Hypothalamus (tissue), 51 donors: ENCODE measurements around the gene LRRC32.
"Not testable (repeated sequence)": the region's sequence is repeated elsewhere in the genome, so short reads cannot be mapped to it uniquely, and the experiment has no call there.

Experiments used
- DNase-seq, 51 donors: peaks; one replicate each; lab custom pipeline; 2025; lab: John Stamatoyannopoulos, UW

LRRC32 gene

DNA sequence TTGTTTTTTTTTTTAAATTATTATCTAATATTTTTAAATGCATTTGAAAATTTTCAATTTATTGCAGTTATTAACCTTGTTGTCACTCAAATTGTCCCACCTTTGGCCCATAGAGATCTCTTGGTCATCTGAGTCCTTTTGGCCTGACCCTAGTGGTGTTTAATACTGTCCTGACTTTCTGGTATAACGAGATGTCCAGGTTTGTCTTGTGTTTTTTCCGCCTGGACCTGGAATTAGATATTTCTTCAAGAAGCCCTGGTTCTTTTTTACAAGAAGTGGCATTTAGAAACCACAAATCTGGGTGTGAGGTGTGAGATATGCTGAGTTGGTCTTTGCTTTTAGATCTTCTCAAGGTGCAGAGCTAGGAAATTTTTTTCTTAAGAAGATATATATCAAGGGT lies 38.1 kb downstream of the LRRC32 start:
- DNase-seq: no peak

DNA sequence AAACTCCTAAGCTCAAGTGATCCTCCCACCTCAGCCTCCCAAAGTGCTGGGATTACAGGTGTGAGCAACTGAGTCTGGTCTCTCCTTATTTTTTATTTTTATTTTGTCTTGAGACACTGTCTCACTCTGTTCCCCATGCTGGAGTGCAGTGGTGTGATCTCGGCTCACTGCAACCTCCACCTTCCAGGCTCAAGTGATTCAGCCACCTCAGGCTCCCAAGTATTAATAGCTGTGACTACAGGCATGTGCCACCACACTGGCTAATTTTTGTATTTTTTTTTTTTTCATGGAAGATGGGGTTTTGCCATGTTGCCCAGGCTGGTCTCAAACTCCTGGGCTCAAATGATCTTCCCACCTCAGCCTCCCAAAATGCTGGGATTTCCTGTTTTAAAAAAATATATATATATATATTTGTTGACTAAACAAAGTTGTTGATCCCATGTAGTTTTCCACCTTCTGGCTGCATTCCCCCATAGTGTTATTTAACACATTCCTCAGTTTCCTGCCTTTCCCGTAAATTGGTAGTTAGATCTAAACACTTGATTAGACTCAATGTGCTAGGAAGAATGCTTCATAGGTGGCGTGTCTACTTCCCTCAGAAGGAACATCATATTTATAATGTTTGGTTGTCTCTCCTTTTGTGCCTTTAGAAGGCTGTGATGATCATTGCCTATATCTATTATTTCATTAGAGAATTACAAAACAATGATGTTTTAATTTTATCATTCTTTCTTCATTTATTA lies 38.8 kb downstream of the LRRC32 start:
- DNase-seq: no peak

DNA sequence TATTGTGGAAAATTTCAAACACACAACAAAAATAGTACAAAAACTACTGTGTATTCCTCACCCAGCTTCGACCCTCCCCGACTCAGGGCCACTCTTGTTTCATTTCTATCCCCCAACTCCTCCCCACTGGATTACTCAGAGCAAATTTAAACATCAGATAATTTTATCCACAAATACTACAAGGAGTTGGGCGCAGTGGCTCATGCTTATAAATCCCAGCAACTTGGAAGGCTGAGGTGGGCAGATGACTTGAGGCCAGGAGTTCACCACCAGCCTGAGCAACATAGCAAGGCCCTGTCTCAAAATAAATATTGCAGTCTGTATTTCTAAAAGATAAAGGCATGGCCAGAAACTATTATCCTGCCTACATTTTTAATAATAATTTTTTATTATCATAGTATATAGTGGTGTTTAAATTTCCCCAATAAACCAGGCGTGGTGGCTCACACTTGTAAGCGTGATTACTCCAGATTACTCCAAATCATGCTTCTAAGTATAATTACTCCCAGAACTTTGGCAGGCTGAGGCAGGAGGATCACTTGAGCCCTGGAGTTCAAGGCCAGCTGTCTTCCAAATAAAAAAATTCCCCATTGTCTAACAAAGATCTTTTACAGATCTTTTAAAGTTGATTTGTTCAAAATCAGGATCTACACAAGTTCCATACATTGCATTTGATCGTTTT lies 39.8 kb downstream of the LRRC32 start:
- DNase-seq: no peak

DNA sequence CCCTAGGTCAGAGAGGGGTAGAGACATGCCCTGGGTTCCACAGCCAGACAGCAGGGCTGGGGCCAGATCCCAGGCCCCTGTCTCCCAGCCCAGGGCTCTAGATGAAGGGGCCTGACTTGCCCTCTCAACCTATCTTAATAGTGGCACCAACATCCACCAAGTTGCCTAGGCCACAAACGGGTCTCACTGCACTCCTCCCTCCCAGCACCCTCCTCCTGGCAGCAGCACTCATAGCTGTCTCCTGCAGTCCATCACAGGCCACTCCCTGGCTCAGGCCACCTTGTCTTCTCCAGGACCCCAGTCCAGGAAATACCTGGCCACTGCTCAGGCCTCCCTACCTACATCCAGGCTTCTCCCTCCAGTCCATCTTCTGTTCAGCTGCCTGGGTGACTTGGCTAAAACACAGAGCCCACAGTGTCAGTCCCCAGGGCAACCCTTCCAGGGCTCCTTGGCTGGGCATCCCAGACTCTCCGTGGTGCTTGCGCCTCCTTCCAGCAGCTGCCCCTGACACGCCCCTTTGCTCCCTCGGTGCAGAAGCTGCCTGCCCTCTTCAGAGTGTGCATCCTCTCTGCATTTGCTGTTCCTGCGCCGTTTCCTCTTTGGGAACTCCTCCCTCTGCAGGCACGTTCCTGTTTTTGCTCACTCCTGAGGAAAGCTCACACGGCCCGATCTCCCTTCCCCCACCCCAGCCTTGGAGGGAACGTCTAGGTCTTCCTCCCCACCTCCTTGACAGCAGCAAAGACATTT lies 40.5 kb downstream of the LRRC32 start:
- peak in 6 of 51 donors; percentile 14 to 30 (median 21) for DNase-seq

DNA sequence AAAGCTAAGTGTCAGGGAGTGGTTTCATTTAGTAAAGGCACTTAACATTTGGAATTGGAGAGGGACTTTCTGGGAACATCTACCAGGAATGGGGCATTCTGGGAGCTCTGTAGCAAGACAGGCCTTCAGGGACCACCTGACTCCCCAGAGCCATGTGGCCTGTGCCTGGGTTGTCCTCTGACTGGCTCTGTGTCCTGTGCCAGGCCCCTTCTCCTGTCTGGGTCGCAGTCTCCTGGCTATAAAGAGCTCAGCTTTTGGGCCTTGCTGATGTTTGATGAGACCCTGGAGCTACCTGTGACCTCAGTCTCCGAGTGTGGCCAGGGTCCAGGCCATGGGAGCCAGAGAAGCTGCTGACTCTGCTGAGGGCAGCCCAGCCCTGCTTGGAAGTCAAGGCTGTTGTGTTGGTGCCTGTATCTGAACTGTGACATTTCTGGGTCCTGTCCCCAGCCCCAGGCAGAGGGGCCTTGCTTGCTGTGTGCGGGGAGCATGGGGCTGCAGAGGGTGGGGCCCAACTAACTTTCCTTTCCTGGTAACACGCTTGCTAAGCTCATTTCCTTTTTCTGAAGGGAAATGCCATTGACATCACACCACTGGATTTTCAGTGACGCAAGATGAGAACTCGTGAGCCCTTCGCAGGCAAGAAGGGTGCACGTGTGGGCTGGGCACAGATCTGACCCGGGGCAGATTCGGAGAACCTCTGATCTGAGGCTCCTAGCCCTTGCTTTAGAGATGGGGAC lies 41.3 kb downstream of the LRRC32 start:
- no peak for DNase-seq

DNA sequence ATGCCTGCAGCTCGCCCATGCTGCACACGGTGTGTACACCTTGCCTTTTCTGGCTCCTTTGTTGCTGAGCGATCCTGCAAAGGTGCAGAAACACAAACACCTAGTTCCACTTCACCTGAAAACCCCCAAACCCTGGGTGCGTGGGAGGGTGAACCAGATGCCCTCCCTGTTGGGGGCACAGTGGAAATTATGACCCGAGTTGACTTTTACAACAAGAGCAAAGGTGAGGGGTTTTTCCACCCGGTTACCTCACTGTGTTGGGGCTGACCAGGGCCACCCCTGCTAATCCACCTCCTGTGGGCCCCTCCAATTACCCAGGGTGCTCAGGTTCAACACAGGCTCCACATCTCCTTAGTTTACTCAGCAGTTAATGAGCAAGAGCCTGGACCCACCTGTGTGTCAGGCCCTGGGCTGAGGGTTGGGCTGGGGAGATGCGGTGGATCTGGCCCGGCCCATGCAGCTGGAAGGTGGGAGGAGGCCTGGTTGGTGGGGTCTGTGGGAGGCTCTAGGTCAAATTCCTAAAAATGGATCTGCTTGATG lies 42.1 kb downstream of the LRRC32 start:
- DNase-seq: no peak

DNA sequence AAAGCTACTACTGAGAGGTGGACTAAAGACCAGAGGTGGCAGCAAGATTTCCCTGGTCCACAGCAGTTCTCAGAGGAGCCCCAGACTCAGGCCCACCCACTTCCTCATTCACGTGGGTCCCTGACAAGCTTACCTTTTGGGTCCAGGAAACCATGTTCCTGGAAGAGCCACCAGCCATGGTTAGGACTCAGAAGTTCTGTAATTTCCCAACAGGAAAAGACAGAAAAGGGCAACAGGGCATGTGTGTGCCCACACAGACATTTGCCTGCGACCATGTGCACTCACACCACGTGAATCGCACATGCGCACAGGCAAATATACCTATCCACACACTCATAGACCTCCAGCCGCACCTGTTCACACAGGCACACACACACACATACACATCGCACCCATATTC lies 42.9 kb downstream of the LRRC32 start:
- no peak for DNase-seq

DNA sequence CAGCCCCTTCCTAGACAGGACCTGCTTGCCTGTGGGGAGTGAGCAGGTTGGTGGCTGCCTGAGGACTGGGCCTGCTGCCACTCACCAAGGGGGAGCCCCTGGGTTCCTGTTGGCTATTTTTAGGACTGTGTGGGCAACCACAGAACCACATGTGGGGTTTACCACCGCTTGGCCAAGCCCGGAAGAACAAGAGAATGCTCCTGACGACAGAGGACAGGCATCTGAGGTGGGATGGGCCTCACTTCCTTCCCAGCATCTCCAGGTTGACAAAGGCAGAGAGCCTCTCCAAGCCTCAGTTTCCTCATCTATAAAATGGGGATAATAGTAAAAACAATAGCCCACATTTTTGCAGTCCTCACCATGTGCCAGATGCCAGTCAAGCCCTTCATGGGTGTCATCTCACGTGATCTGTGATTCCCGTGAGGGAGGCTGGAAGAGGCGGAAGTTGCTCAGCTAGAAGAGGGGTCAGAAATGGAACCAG lies 43.6 kb downstream of the LRRC32 start:
- no peak for DNase-seq

DNA sequence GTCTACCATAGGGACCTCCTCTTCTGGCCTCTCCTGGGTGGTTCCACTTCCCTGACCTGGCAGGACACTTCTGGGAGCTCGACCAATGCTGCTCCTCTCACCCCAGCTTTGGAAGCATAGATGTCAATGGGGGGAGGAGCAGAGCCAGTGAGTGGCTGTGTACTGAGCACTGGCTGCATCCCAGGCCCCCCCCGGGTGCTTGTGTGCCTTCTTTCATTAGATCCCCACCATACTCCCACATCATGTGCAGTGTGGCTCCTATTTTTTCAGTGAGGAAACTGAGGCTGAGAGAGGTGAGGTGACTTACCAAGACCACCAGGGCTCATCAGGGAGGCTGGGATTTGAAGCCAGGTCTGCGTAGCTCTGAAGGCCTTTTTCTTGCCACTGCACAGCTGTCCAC lies 44.3 kb downstream of the LRRC32 start:
- no peak for DNase-seq

DNA sequence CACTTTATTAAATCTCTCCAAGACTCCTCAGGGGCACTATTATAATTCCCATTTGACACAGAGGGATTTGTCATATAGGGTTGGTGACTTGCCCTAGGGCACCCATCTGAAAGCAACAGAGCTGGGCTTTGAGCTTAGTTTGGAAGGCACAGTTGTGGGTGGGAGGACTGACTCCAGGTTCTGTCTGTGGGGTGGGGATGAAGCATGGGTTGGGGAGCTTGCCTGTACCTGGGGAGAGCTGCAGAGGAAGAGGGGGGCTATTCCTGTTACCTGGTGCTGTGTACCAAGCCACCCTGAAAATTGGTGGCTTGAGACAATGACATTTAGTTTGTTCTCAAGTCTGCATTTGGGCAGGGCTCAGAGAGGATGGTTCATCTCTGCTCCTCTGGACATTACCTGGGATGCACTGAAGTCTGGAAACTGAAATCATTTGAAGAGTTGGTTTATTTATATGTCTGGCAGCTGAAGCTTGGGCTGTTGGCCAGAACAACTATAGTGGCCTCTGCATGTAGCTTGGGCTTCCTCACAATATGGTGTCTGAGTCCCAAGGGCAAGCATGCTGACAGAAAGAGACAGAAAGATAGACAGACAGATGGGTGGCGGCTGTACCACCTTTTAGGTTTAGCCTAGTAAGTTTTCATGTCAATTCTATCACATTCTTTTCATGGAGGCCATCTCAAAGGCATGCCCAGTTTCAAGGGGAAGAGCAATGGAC lies 44.9 kb downstream of the LRRC32 start:
- no peak for DNase-seq

DNA sequence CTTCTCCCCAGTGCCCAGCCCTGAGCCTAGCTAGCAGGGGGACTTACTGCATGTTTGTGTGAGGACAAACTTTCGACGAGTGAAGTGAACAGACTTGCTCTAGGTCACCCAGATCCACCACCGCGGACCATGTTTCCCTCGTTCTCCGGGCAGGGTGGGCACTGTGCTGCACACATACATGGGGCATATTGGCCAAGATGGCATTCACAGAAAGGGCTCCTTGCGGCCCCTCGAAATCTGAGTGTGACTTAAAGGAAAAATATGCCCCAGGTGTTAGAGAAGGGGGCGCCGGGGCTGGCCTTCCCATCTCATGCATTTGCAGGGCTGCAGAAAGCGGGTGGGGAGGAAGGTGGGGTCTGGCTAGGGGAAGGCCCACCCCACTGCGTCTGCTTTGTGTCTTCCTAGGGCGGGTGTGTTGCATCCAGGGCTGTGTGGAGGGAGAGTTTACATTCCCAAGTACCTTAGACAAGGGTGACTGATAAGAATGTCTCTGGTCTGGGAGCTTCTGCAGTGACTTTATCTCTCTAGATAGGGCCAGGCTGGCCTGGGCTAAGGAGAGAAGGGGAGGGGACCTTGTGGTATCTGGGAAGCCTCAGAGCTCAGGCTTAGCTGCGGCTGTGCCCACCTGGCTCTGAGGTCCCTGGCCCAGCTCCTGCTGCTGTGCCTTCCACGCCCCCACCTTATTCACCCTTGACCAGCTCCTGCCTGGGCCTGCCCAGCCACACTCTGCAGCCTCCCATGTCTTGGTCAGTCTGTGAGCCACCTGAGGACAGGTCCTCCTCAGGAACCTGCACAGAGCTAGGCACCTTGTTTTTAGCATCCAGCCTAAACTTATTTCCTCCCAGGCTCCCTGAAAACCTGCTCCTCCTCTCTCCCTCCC lies 45.8 kb downstream of the LRRC32 start:
- no peak for DNase-seq

DNA sequence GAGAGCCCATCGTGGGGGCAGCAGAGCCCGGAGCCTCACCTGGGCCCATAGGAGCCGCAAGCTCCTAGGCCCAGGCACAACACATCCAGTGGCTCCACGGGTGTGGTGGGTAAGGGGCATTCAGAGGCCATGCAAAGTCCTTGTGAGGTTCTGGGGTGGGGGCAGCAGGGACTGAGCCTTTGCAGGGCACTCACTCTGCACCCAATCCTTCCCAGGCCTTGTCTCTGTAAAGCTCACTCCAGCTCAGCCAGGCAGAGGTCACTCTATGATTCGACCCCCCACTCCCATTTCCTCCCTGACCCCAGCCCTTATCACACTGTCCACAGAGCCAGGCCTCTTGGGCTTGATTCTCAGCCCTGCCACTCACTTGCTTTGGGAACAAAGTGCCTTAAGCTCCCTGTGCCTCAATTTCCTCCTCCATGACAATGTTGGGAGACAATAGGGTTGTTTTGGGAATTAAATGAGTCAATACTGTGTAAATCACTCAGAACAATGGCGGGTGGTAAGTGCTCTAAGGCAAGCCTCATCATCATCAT lies 46.6 kb downstream of the LRRC32 start:
- no peak for DNase-seq

DNA sequence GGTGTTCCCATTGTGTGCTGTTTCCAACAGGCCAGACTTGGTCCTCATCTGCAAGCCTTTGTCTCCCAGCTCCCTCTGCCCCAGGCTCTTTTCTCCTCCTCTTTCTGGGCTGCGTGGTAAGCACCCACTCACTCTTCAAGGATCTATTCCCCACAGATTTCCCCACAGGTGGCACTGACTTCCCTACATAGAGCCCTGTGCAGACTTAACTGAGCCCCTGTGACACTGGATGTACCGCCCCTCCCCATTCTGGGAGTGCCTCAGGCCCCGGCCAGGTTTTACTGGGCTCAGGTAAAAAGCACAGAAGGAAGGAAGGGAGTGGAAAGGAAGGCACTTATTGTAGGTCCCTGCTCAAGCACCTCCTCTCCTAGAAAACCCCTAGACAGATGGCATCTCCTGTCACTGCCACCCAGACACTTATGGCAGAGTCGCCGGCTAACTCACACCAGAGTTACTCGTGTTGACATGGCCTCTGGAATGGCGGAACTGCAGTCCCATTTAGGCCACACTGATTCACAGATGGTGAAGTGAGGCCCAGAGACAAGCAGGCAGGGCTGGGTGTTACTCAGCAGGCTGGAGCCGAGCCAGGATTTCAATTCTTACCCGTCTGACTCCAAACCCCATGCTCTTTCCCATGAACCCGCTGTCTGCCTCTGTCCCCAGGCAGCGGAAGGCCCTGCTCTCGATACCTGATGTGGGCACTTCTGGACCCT lies 47.2 kb downstream of the LRRC32 start:
- peak in 1 of 51 donors; percentile 19 for DNase-seq

DNA sequence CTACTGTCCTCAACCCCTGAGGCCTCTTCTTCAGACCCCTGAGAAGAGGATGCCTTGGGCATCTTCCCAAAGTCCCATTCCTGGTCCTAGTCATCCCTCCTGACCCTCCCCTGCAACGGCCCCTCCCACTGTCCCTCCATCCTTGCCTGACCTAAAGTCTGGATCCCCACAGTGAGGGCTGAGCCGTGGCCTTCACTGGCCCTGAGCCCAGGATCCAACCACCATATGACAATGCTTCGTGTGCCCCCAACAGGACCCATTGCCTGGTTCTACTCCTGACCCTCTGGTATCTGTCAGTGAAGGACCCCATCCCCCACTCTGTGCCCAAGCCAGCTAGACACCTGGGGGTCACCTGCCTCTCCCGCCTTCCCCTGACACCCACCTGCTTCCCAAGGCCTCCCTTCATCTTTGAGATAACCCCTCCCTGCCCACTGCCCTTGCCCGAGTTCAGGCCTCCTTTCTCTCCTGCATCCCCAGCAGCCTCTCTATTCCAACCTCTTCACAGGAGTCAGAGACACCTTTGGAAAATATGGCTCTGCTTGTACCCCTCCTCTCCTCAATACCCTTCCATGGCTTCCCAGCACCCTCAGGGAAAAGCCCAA lies 48.0 kb downstream of the LRRC32 start:
- DNase-seq: no peak

DNA sequence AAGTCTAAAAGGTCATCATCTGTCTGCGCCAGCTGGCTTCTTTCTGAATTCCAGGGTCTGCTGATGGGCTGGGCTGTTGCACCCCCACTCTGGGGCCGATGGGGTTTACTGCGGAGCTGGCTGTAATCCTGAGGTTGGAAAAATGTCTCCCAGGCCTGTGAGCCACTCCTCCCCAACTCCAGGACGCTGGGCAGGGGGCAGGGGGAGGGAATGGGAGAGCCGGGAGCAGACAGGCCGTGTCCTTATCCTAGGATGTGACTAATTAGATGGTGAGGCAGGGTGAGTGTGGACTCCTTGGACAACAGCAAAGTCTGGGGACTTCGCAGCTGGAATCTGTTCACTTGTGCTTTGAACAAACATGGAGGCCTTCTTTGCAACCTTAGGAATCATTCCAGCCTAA lies 48.7 kb downstream of the LRRC32 start:
- DNase-seq: no peak

DNA sequence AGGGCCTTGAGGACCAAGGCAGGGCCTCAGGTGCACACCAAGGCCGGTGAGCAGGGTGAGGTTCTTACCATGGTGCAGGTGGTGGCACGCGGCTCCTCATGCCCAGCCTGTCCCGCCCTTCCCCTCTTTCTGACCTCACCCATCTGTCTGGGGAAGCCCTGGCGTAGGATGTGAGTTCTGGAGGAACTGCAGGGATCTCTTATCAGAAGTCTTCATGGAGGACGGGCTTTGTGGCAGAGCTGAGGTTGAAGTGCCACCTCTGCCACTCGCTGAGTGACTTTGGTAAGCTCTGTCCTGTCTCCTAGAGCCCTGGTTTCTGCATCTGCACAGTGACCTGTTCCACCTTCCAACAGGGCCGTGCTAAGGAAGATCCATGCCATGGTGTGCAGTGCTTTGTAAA lies 49.1 kb downstream of the LRRC32 start:
- no peak for DNase-seq

DNA sequence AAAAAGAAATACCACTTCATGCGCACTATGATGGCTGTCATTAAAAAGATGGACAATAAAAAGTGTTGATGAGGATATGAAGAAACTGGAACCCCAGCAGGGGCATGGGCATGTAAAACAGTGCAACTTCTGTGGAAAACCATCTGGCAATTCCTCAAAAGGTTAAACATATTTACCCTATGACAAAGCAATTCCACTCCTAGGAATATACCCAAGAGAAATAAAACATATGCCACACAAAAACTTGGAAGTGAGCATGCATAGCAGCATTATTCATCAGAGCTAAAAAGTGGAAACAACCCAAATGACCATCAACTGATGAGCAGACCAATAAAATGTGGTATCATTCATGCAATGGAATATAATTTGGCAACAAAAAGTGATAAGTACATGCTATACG lies 50.1 kb downstream of the LRRC32 start:
- DNase-seq: no peak

DNA sequence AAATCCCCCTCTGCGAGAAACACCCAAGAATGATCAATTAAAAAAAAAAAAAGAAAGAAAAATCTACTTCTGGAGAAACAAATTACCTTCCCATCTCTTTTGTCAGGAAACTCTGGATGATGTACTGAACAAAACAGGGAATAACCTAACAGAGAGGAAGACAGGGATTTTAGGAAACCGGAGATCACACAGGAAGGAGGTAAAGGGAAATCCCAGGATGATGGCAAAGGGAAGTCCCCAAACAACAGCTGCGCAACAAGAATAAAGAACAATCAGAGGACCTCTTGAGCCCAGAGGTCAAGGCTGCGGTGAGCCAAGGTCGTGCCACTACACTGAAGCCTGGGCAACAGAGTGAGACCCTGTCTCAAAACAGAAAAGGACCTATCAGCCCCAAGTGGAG lies 50.7 kb downstream of the LRRC32 start:
- not testable (repeated sequence) for DNase-seq
